ENCODE data around the gene TMEM266.

The TMEM266 gene

GRCh38 chr15:76056931-76057330 is 2.9 kb upstream of the TMEM266 start:
- Histone ChIP-seq H3K18ac (ENCODE audit: low read length) (no peak overlapping the region), H3K79me2 (ENCODE audit: control insufficient read depth, insufficient read depth, low read length) (no peaks in the 10 kb centered on the region), H3K4ac (ENCODE audit: low read depth, low read length) (no peak overlapping the region), H2BK120ac (ENCODE audit: low read depth, low read length) (no peak overlapping the region), H2BK5ac (ENCODE audit: low read length) (no peak overlapping the region), H3K4me1 (ENCODE audit: control insufficient read depth, low read depth, low read length) (peaks cover 7% of the 10 kb centered on the region), H2AK5ac (ENCODE audit: low read length) (no peak overlapping the region), H3K27ac (ENCODE audit: low read depth, low read length) (no peak overlapping the region), H3K4me2 (ENCODE audit: low read length) (no peak overlapping the region), H2BK15ac (replicated peaks; ENCODE audit: low read depth) (no peak overlapping the region), H4K8ac (ENCODE audit: low read depth, low read length) (no peak overlapping the region), H4K5ac (ENCODE audit: low read length) (no peak overlapping the region), H3K9ac (ENCODE audit: low read length) (no peak overlapping the region), H3K23ac (ENCODE audit: low read length) (no peak overlapping the region), H3K36me3 (ENCODE audit: control insufficient read depth, insufficient read depth, low read length) (no peaks in the 10 kb centered on the region), H3K79me1 (ENCODE audit: low read length) (no peaks in the 10 kb centered on the region), H3K4me3 (ENCODE audit: low read length) (no peak overlapping the region), H3K27me3 (ENCODE audit: insufficient read depth, low read length, poor library complexity) (peaks cover 4% of the 10 kb centered on the region), H3K56ac (ENCODE audit: low read length) (no peak overlapping the region)
- no CpG with 5 or more reads among the region's 3 CpGs for WGBS (ENCODE audit: extremely low coverage, insufficient coverage, low lambda C conversion rate)
- DNase-seq, result peak; percentile 46

GRCh38 chr15:76057332-76058000 is 2.3 kb upstream of the TMEM266 start:
- peaks cover 4% of the 10 kb centered on the region for H3K27me3 ChIP-seq (ENCODE audit: insufficient read depth, low read length, poor library complexity)
- H2BK120ac ChIP-seq (ENCODE audit: low read depth, low read length), result no peak overlapping the region
- no peak overlapping the region for H3K18ac ChIP-seq (ENCODE audit: low read length)
- H3K9ac ChIP-seq (ENCODE audit: low read length), result no peak overlapping the region
- H3K4me1 ChIP-seq (ENCODE audit: control insufficient read depth, low read depth, low read length), result peaks cover 7% of the 10 kb centered on the region
- no peaks in the 10 kb centered on the region for H3K79me2 ChIP-seq (ENCODE audit: control insufficient read depth, insufficient read depth, low read length)
- no peaks in the 10 kb centered on the region for H3K36me3 ChIP-seq (ENCODE audit: control insufficient read depth, insufficient read depth, low read length)
- no peak overlapping the region for H2AK5ac ChIP-seq (ENCODE audit: low read length)
- H2BK5ac ChIP-seq (ENCODE audit: low read length), result no peak overlapping the region
- H4K5ac ChIP-seq (ENCODE audit: low read length), result no peak overlapping the region
- no peak overlapping the region for H3K23ac ChIP-seq (ENCODE audit: low read length)
- peak; percentile 82 for DNase-seq
- H2BK15ac ChIP-seq (replicated peaks; ENCODE audit: low read depth), result no peak overlapping the region
- no peak overlapping the region for H3K4me2 ChIP-seq (ENCODE audit: low read length)
- no peak overlapping the region for H4K8ac ChIP-seq (ENCODE audit: low read depth, low read length)
- WGBS (ENCODE audit: extremely low coverage, insufficient coverage, low lambda C conversion rate), result no CpG with 5 or more reads among the region's 7 CpGs
- no peaks in the 10 kb centered on the region for H3K79me1 ChIP-seq (ENCODE audit: low read length)
- H3K4ac ChIP-seq (ENCODE audit: low read depth, low read length), result no peak overlapping the region
- no peak overlapping the region for H3K4me3 ChIP-seq (ENCODE audit: low read length)
- H3K56ac ChIP-seq (ENCODE audit: low read length), result no peak overlapping the region
- H3K27ac ChIP-seq (ENCODE audit: low read depth, low read length), result no peak overlapping the region

GRCh38 chr15:76058714-76059319 is 968 bp upstream of the TMEM266 start:
- H3K79me1 ChIP-seq (ENCODE audit: low read length), result no peaks in the 10 kb centered on the region
- no CpG with 5 or more reads among the region's 18 CpGs for WGBS (ENCODE audit: extremely low coverage, insufficient coverage, low lambda C conversion rate)
- H2BK5ac ChIP-seq (ENCODE audit: low read length), result no peak overlapping the region
- no peak overlapping the region for H4K5ac ChIP-seq (ENCODE audit: low read length)
- no peak overlapping the region for H2BK15ac ChIP-seq (replicated peaks; ENCODE audit: low read depth)
- peaks cover 7% of the 10 kb centered on the region for H3K4me1 ChIP-seq (ENCODE audit: control insufficient read depth, low read depth, low read length)
- H3K79me2 ChIP-seq (ENCODE audit: control insufficient read depth, insufficient read depth, low read length), result no peaks in the 10 kb centered on the region
- H3K27ac ChIP-seq (ENCODE audit: low read depth, low read length), result no peak overlapping the region
- no peak overlapping the region for H3K18ac ChIP-seq (ENCODE audit: low read length)
- peak overlapping the region; percentile 66 for H3K56ac ChIP-seq (ENCODE audit: low read length)
- H3K4me3 ChIP-seq (ENCODE audit: low read length), result peak overlapping the region; percentile 44
- peaks cover 6% of the 10 kb centered on the region for H3K27me3 ChIP-seq (ENCODE audit: insufficient read depth, low read length, poor library complexity)
- H3K4me2 ChIP-seq (ENCODE audit: low read length), result peak overlapping the region; percentile 75
- no peak overlapping the region for H2AK5ac ChIP-seq (ENCODE audit: low read length)
- peak overlapping the region; percentile 53 for H3K9ac ChIP-seq (ENCODE audit: low read length)
- no peak overlapping the region for H3K23ac ChIP-seq (ENCODE audit: low read length)
- H4K8ac ChIP-seq (ENCODE audit: low read depth, low read length), result no peak overlapping the region
- peak; percentile 55 for DNase-seq
- no peaks in the 10 kb centered on the region for H3K36me3 ChIP-seq (ENCODE audit: control insufficient read depth, insufficient read depth, low read length)
- no peak overlapping the region for H3K4ac ChIP-seq (ENCODE audit: low read depth, low read length)
- H2BK120ac ChIP-seq (ENCODE audit: low read depth, low read length), result no peak overlapping the region

GRCh38 chr15:76060118-76060989 is 569 bp downstream of the TMEM266 start:
- peak overlapping the region; percentile 61 for H3K9ac ChIP-seq (ENCODE audit: low read length)
- no peaks in the 10 kb centered on the region for H3K79me1 ChIP-seq (ENCODE audit: low read length)
- peak overlapping the region; percentile 50 for H3K4me3 ChIP-seq (ENCODE audit: low read length)
- DNase-seq, result no peak
- H2BK5ac ChIP-seq (ENCODE audit: low read length), result no peak overlapping the region
- no CpG with 5 or more reads among the region's 20 CpGs for WGBS (ENCODE audit: extremely low coverage, insufficient coverage, low lambda C conversion rate)
- no peak overlapping the region for H3K27ac ChIP-seq (ENCODE audit: low read depth, low read length)
- peak overlapping the region; percentile 15 for H3K18ac ChIP-seq (ENCODE audit: low read length)
- H4K8ac ChIP-seq (ENCODE audit: low read depth, low read length), result no peak overlapping the region
- no peak overlapping the region for H4K5ac ChIP-seq (ENCODE audit: low read length)
- H3K4me1 ChIP-seq (ENCODE audit: control insufficient read depth, low read depth, low read length), result peaks cover 7% of the 10 kb centered on the region
- H2BK120ac ChIP-seq (ENCODE audit: low read depth, low read length), result no peak overlapping the region
- H2BK15ac ChIP-seq (replicated peaks; ENCODE audit: low read depth), result no peak overlapping the region
- no peak overlapping the region for H3K4ac ChIP-seq (ENCODE audit: low read depth, low read length)
- H3K36me3 ChIP-seq (ENCODE audit: control insufficient read depth, insufficient read depth, low read length), result no peaks in the 10 kb centered on the region
- peaks cover 6% of the 10 kb centered on the region for H3K27me3 ChIP-seq (ENCODE audit: insufficient read depth, low read length, poor library complexity)
- peak overlapping the region; percentile 62 for H3K4me2 ChIP-seq (ENCODE audit: low read length)
- H2AK5ac ChIP-seq (ENCODE audit: low read length), result no peak overlapping the region
- H3K56ac ChIP-seq (ENCODE audit: low read length), result peak overlapping the region; percentile 75
- no peaks in the 10 kb centered on the region for H3K79me2 ChIP-seq (ENCODE audit: control insufficient read depth, insufficient read depth, low read length)
- H3K23ac ChIP-seq (ENCODE audit: low read length), result no peak overlapping the region

- Histone ChIP-seq H3K79me2 (ENCODE audit: control insufficient read depth, insufficient read depth, low read length) (no peaks in the 10 kb centered on the region), H2BK15ac (replicated peaks; ENCODE audit: low read depth) (no peak overlapping the region), H3K79me1 (ENCODE audit: low read length) (no peaks in the 10 kb centered on the region), H2BK120ac (ENCODE audit: low read depth, low read length) (no peak overlapping the region), H2AK5ac (ENCODE audit: low read length) (no peak overlapping the region), H3K36me3 (ENCODE audit: control insufficient read depth, insufficient read depth, low read length) (no peaks in the 10 kb centered on the region), H3K4me1 (ENCODE audit: control insufficient read depth, low read depth, low read length) (peaks cover 7% of the 10 kb centered on the region), H2BK5ac (ENCODE audit: low read length) (no peak overlapping the region), H3K56ac (ENCODE audit: low read length) (no peak overlapping the region), H4K8ac (ENCODE audit: low read depth, low read length) (no peak overlapping the region), H3K4me2 (ENCODE audit: low read length) (no peak overlapping the region), H4K5ac (ENCODE audit: low read length) (no peak overlapping the region), H3K4me3 (ENCODE audit: low read length) (no peak overlapping the region), H3K4ac (ENCODE audit: low read depth, low read length) (no peak overlapping the region), H3K23ac (ENCODE audit: low read length) (no peak overlapping the region), H3K27ac (ENCODE audit: low read depth, low read length) (no peak overlapping the region), H3K9ac (ENCODE audit: low read length) (no peak overlapping the region), H3K27me3 (ENCODE audit: insufficient read depth, low read length, poor library complexity) (peaks cover 6% of the 10 kb centered on the region), H3K18ac (ENCODE audit: low read length) (no peak overlapping the region)
- no peak for DNase-seq
- WGBS (ENCODE audit: extremely low coverage, insufficient coverage, low lambda C conversion rate), result no CpG with 5 or more reads among the region's 5 CpGs
Observed at GRCh38 chr15:76061700-76062099, 1.9 kb downstream of the TMEM266 start.

All from mesendoderm (in vitro differentiated cells).